HCT116 (cell line): ENCODE results near the gene ST3GAL5.

ENCODE experiments used
- CBX3 ChIP-seq: IDR thresholded peaks from 2 replicates; pipeline ENCODE4 v1.6.1; 2012; ENCODE audit warnings: low read depth
- EZH2 ChIP-seq: fragments of 200-600 bp; sonication (generic); IDR thresholded peaks from 2 replicates; pipeline ENCODE4 v1.6.1; 2017; ENCODE audit warnings: antibody characterized with exemption, mixed run types
- EZH2phosphoT487 ChIP-seq: fragments of 200-600 bp; IDR thresholded peaks from 2 replicates; pipeline ENCODE4 v1.6.1; 2018; ENCODE audit warnings: antibody characterized with exemption, borderline replicate concordance
- POLR2A ChIP-seq: IDR thresholded peaks from 2 replicates; pipeline ENCODE4 v1.7.0; 2011; ENCODE audit warnings: borderline replicate concordance; ENCODE audit not compliant: insufficient read depth, insufficient read length; ENCODE audit errors: extremely low read depth
- SIN3A ChIP-seq: IDR thresholded peaks from 2 replicates; pipeline ENCODE4 v1.6.1; 2012; ENCODE audit warnings: low read depth
- SP1 ChIP-seq: IDR thresholded peaks from 2 replicates; pipeline ENCODE4 v1.6.1; 2012; ENCODE audit warnings: low read depth
- TF ChIP-seq, protein P1 (sequence below), 3 experiments: fragments of 200-600 bp in 1 of 3; sonication (generic) in 1 of 3; IDR thresholded peaks in 2 of 3; conservative IDR thresholded peaks in 1 of 3; 2 replicates each; pipeline ENCODE4 v1.5.1; 2012 to 2017; ENCODE audit warnings: low read depth in 2 of 3, low read length in 2 of 3, antibody characterized with exemption in 1 of 3, borderline replicate concordance in 1 of 3, control low read depth in 1 of 3, mild to moderate bottlenecking in 1 of 3, mixed read lengths in 1 of 3, mixed run types in 1 of 3, moderate library complexity in 1 of 3; ENCODE audit not compliant: insufficient read depth in 1 of 3
- TF ChIP-seq, protein P2 (sequence below): IDR thresholded peaks from 2 replicates; pipeline ENCODE4 v1.6.1; 2012; ENCODE audit warnings: low read depth
- TF ChIP-seq, protein P3 (sequence below): IDR thresholded peaks from 2 replicates; pipeline ENCODE4 v1.6.1; 2012
- TF ChIP-seq, protein P4 (sequence below): IDR thresholded peaks from 2 replicates; pipeline ENCODE4 v1.6.1; 2012

DNA sequence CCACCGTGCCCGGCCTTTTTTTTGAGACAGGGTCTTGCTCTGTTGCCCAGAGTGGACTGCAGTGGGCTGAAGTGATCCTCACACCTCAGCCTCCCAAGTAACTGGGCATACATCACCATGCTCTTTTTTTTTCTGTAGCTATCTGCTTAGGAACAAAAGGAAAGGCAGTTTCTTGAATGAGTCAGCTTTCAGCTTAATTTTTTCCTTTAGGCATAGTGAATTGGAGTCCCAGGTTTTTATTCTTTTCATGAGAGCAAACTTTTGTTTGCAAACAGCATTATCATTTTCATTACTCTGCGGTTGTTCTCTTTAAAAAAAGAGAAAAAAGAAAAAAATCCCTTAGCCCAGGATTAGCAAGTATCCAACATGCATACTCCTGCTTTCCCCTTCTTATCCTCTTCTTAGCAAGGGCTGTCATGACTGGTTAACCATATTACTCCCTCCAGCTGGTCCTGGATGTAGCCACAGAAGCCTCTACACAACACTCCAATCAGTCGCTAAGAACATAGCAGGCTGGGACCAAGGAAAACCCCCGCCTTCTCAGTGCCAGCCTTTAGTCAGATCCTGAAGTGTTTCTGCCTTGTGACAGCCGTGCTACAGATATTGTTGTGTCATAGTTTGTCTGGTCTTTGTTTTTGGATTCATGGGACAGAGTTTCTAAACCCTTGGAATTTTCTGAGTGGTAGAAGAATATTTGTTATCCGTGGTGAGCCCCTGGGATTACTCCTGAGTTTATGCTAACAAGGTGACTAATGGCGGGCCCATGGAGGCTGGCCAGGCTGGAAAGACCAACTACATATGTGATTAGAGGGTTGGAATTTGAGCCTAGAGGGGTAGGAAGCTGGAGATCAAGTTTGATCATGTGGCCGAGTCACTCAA, 23.3 kb upstream of the ST3GAL5 start:
- TF ChIP-seq, protein P1, sequence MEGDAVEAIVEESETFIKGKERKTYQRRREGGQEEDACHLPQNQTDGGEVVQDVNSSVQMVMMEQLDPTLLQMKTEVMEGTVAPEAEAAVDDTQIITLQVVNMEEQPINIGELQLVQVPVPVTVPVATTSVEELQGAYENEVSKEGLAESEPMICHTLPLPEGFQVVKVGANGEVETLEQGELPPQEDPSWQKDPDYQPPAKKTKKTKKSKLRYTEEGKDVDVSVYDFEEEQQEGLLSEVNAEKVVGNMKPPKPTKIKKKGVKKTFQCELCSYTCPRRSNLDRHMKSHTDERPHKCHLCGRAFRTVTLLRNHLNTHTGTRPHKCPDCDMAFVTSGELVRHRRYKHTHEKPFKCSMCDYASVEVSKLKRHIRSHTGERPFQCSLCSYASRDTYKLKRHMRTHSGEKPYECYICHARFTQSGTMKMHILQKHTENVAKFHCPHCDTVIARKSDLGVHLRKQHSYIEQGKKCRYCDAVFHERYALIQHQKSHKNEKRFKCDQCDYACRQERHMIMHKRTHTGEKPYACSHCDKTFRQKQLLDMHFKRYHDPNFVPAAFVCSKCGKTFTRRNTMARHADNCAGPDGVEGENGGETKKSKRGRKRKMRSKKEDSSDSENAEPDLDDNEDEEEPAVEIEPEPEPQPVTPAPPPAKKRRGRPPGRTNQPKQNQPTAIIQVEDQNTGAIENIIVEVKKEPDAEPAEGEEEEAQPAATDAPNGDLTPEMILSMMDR (IDR thresholded peaks at IDR 0.05 in 2 of 3, conservative IDR thresholded peaks at IDR 0.05 in 1 of 3; ENCODE audit: borderline replicate concordance in 1 of 3, insufficient read depth in 1 of 3, low read depth in 2 of 3, low read length in 2 of 3), result no peak
- TF ChIP-seq SIN3A (no peak), POLR2A (no peak), SP1 (no peak), EZH2phosphoT487 (no peak), EZH2 (no peak), CBX3 (no peak)
- TF ChIP-seq, protein P2, sequence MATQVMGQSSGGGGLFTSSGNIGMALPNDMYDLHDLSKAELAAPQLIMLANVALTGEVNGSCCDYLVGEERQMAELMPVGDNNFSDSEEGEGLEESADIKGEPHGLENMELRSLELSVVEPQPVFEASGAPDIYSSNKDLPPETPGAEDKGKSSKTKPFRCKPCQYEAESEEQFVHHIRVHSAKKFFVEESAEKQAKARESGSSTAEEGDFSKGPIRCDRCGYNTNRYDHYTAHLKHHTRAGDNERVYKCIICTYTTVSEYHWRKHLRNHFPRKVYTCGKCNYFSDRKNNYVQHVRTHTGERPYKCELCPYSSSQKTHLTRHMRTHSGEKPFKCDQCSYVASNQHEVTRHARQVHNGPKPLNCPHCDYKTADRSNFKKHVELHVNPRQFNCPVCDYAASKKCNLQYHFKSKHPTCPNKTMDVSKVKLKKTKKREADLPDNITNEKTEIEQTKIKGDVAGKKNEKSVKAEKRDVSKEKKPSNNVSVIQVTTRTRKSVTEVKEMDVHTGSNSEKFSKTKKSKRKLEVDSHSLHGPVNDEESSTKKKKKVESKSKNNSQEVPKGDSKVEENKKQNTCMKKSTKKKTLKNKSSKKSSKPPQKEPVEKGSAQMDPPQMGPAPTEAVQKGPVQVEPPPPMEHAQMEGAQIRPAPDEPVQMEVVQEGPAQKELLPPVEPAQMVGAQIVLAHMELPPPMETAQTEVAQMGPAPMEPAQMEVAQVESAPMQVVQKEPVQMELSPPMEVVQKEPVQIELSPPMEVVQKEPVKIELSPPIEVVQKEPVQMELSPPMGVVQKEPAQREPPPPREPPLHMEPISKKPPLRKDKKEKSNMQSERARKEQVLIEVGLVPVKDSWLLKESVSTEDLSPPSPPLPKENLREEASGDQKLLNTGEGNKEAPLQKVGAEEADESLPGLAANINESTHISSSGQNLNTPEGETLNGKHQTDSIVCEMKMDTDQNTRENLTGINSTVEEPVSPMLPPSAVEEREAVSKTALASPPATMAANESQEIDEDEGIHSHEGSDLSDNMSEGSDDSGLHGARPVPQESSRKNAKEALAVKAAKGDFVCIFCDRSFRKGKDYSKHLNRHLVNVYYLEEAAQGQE, result no peak
- TF ChIP-seq, protein P3, sequence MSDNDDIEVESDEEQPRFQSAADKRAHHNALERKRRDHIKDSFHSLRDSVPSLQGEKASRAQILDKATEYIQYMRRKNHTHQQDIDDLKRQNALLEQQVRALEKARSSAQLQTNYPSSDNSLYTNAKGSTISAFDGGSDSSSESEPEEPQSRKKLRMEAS, result no peak
- TF ChIP-seq, protein P4, sequence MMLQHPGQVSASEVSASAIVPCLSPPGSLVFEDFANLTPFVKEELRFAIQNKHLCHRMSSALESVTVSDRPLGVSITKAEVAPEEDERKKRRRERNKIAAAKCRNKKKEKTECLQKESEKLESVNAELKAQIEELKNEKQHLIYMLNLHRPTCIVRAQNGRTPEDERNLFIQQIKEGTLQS, result no peak
